Mucosa of rectum (tissue), 2 donors: ENCODE measurements around the gene DENND1B.

Experiments
- H3K27ac ChIP-seq, 2 donors: one replicate each; pipeline ENCODE4 v1.7.0; 2013; ENCODE audit warnings: inconsistent platforms in 2 of 2, low read depth in 2 of 2, low read length in 2 of 2
- H3K27me3 ChIP-seq, 2 donors: one replicate each; pipeline ENCODE4 v1.7.0; 2013; ENCODE audit warnings: low read length in 2 of 2; ENCODE audit not compliant: control insufficient read depth in 2 of 2, insufficient read depth in 2 of 2
- H3K36me3 ChIP-seq, 2 donors: one replicate each; pipeline ENCODE4 v1.7.0; 2013; ENCODE audit warnings: low read length in 2 of 2; ENCODE audit not compliant: control insufficient read depth in 2 of 2, insufficient read depth in 2 of 2
- H3K4me1 ChIP-seq, 2 donors: one replicate each; pipeline ENCODE4 v1.7.0; 2013; ENCODE audit warnings: low read length in 2 of 2, mild to moderate bottlenecking in 1 of 2; ENCODE audit not compliant: control insufficient read depth in 2 of 2, insufficient read depth in 2 of 2
- H3K4me3 ChIP-seq, 2 donors: one replicate each; pipeline ENCODE4 v1.7.0; 2013; ENCODE audit warnings: low read length in 2 of 2
- H3K9ac ChIP-seq, 2 donors: one replicate each; pipeline ENCODE4 v1.7.0; 2013; ENCODE audit warnings: low read length in 2 of 2, low read depth in 1 of 2, mild to moderate bottlenecking in 1 of 2
- H3K9me3 ChIP-seq, 2 donors: one replicate each; pipeline ENCODE4 v1.7.0; 2013; ENCODE audit warnings: low read length in 2 of 2; ENCODE audit not compliant: control insufficient read depth in 2 of 2
- donor health status: healthy.
- donor health status: Normal muscosa, but diverticular disease.

DENND1B gene

DNA sequence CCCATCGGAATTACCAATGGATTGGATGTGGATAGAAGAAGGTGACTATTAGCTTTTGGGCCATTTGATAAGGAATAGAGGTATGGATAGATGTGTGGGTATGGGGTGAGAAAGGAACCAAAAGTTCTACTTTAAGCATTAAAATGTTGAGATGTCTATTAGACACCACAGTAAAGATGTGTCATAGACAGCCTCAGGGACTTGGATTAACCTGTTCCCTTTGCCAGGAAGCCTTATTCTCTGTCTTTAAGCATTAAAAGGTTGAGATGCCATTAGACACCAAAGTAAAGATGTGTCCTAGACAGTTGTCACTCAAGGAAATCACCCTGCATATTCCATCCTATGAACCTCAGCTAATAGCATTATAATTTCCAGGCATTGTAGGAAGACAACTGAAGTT, 11.0 kb upstream of the DENND1B start:
- H3K4me3 ChIP-seq: no peak overlapping the region
- H3K36me3 ChIP-seq: no peaks in the 10 kb centered on the region
- H3K4me1 ChIP-seq: peaks cover 8 to 27% of the 10 kb centered on the region in 2 donors
- no peaks in the 10 kb centered on the region for H3K27me3 ChIP-seq
- no peak overlapping the region for H3K27ac ChIP-seq
- H3K9ac ChIP-seq: no peak overlapping the region
- H3K9me3 ChIP-seq: no peaks in the 10 kb centered on the region

DNA sequence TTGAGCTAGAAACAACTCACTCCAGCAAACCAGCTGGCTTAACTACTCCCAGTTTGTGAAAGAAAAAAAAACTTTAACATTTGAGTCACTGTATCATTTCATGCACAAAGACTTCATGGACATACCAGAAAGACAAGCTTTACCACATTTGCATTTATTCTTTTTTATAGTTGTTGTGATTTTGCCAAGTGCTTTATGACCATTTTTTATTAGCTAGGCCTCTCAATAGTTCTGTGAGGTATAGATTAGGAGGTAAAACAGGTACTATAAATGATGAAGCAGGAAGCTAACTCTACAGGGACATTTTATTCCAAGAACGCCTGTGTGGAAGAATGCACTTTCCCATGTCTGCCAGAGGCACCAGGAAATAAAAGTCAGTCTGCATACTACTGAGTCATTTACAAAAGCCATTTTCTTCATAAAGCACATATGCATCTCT, 8.2 kb upstream of the DENND1B start:
- H3K27ac ChIP-seq: peak overlapping the region; percentile 79 to 86
- H3K9ac ChIP-seq: peak overlapping the region in 1 of 2 donors; percentile 8
- no peaks in the 10 kb centered on the region for H3K36me3 ChIP-seq
- peaks cover 8 to 30% of the 10 kb centered on the region in 2 donors for H3K4me1 ChIP-seq
- peak overlapping the region in 1 of 2 donors; percentile 23 for H3K4me3 ChIP-seq
- H3K9me3 ChIP-seq: no peaks in the 10 kb centered on the region
- no peaks in the 10 kb centered on the region for H3K27me3 ChIP-seq

DNA sequence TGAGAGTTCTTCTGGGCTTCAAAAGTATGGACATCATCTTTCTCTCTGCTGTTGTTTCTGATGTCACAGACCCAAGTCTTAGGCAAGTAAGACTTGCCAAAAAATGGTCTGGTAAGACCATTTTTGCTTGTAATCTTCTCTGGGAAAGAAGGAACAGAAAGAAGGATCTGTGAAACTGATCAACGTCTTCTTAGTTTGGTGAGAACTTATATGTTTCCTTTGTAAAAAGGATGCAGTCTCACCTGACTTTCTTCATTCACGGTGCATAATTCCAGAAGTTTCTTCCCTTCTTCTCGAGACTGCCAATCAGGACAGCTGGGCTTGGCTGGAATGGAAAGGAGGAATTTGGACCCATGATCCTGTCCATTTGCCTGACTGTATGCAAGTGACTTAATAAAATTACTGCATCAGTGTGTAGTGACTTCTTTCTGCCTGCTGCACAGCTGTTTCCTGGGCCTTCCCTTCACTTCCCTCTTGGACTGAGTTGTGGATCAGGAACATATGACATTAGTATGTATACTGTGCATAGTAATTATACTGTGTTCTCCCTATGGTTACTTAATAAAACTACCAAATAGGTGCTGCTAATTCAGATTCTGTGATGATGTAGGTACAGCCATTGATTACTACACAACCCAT, 7.6 kb upstream of the DENND1B start:
- Histone ChIP-seq H3K4me1 (peaks cover 8 to 30% of the 10 kb centered on the region in 2 donors), H3K27ac (peak overlapping the region; percentile 79 to 86), H3K4me3 (peak overlapping the region; percentile 19 to 23), H3K36me3 (no peaks in the 10 kb centered on the region), H3K27me3 (no peaks in the 10 kb centered on the region), H3K9me3 (no peaks in the 10 kb centered on the region), H3K9ac (peak overlapping the region in 1 of 2 donors; percentile 18)

DNA sequence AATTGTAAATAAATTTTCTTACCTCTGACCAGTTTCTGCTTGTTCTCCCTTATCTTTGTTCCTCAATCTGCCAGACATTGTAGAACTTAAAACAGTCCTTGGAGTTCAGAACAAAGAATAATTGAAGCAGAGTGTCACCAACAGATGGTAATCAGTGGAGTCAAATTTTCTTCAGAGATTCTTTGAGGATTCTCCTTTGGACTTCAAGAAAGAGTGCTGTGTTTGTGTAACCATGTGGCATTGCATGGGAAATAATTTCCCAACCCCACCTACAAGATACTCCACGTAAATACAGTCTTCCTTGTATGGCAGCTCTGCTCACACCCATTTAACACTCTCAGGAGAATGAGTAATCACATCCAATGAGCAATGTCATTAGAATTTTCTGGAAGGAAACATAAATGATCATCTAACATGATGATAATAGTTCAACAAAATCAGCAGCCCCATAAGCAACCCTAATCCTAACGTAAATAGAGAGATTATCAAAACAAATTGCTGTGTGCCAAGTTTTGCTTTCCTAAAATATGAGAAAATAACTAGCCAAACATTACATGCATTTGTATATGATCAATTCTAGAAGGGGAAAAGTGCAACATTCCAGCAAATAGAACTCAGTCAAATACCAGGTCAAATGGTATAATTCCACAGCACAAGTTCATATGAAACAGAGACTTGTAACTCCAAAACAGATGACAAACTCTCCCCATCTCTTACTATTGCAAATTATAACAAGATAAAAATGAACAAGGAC, 6.9 kb upstream of the DENND1B start:
- no peaks in the 10 kb centered on the region for H3K27me3 ChIP-seq
- peak overlapping the region; percentile 79 to 86 for H3K27ac ChIP-seq
- no peaks in the 10 kb centered on the region for H3K9me3 ChIP-seq
- no peaks in the 10 kb centered on the region for H3K36me3 ChIP-seq
- peak overlapping the region in 1 of 2 donors; percentile 46 for H3K4me3 ChIP-seq
- H3K4me1 ChIP-seq: peaks cover 8 to 30% of the 10 kb centered on the region in 2 donors
- peak overlapping the region in 1 of 2 donors; percentile 11 for H3K9ac ChIP-seq

DNA sequence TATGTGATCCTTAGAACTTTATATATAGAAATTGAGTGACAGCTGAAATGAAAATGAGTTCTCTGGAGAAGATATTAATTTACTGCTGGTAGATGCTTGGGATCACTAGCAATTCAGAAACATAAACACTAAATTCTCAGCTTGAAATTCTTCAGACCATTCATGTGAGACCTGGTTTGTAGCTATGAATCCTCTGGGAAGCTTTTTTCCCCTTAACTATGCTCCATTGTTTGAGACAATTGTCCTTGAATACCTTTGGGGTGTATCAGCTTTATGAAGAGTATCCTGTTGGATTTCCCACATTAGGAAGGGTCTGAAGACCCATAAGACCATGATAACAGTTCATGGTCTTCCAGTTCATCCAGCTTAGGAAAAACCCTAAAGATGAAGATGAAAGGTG, 4.6 kb upstream of the DENND1B start:
- peaks cover 25 to 45% of the 10 kb centered on the region in 2 donors for H3K4me1 ChIP-seq
- no peak overlapping the region for H3K27ac ChIP-seq
- no peaks in the 10 kb centered on the region for H3K9me3 ChIP-seq
- no peak overlapping the region for H3K9ac ChIP-seq
- no peaks in the 10 kb centered on the region for H3K36me3 ChIP-seq
- no peak overlapping the region for H3K4me3 ChIP-seq
- no peaks in the 10 kb centered on the region for H3K27me3 ChIP-seq

DNA sequence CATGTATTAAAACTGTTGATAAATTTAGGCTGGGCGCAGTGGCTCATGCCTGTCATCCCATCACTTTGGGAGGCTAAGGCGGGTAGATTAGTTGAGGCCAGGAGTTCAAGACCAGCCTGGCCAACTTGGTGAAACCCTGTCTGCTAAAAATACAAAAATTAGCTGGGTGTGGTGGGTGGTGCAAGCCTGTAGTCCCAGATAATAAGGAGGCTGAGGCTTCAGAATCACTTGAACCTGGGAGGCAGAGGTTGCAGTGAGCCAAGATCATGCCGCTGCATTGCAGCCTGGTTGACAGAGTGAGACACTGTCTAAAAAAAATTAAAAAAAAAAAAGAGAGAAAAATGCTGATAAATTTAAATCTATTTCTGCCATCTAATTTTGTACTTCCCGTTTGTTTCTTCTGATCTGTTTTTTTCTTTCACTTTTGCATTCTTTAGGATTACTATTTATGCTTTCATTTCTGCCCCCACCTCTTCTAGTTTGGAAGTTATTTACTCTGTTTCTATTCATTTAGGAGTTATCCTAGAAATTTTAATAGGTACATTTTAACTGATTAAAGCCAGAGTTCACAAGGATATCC, 3.2 kb upstream of the DENND1B start:
- no peaks in the 10 kb centered on the region for H3K27me3 ChIP-seq
- no peak overlapping the region for H3K9ac ChIP-seq
- H3K36me3 ChIP-seq: no peaks in the 10 kb centered on the region
- peak overlapping the region in 1 of 2 donors; percentile 21 for H3K4me3 ChIP-seq
- H3K27ac ChIP-seq: no peak overlapping the region
- no peaks in the 10 kb centered on the region for H3K9me3 ChIP-seq
- peaks cover 21 to 35% of the 10 kb centered on the region in 2 donors for H3K4me1 ChIP-seq

DNA sequence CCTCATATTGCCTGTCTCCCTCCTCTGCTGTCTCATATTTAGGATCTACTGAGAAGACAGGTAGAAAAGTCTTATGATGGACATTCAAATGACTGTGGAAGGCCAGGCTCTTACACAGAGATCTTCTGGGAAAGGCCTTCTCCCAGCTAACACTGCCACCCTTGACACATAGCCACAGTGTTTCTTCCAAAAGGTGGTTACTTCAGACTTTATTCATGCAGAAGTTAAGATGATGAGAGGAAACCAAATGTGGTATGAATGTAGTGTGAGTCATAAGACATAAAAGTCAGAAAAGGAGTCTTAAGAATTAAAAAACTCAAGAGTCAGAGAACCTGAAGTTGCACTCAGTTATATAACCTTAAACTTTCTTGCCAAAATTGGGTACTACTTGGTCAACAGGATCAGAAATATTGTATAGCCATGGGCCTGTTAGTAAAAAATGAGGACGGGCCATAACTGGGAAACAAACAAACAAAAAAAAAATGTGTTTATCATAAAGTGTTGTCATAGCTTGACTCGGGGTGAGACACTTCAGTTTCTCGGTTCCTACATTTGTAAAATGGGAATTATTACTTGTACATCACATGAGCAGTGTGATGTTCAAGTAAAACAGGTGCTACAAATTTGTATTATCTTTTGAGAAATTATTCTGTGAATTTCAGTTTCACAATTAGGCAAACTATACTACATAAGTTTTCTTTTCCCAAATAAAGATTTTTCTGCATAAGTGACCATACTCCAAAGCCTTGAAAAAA, 1.2 kb upstream of the DENND1B start:
- H3K27ac ChIP-seq: peak overlapping the region; percentile 90 to 96
- no peaks in the 10 kb centered on the region for H3K36me3 ChIP-seq
- H3K9ac ChIP-seq: peak overlapping the region; percentile 82 to 94
- H3K27me3 ChIP-seq: no peaks in the 10 kb centered on the region
- H3K9me3 ChIP-seq: no peaks in the 10 kb centered on the region
- peaks cover 29 to 33% of the 10 kb centered on the region in 2 donors for H3K4me1 ChIP-seq
- peak overlapping the region in 1 of 2 donors; percentile 85 for H3K4me3 ChIP-seq

DNA sequence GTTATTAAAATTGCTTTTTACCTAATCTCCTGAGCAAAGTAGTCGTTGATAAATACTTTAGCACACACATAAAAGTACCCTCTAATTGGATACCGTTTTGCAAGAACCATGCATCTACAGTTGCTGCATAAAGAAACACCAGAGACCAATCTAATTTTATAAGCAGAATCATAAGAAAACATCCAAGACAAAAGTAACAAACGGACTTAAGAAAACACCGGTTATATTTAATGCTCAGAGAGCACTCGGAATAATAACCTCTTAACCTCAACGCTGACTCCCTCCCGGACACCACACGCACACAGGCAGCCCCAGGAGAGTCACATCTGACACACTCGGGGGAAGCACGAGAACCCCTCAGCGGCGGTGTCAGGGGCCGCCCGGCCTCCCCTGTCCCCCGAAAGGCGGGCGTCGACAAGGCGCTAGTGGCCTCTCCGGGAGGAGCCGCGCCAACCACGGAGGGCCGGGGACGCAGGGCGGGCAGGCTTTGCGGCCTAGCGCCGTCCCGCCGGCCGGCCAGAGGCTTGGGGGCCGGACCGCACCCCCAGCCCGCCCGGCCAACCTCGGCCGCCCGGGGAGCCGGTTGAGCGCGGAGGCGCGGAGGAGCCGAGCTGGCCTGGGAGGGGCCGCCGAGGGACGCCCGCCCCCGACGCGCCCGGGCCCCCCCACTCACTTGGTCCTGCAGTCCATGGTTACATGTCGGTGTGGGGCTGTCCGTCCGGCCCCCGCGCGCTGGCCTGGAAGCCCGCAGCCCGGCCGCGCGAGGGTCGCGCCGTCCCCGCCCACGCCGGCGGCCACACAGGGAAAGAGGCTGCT, 606 bp downstream of the DENND1B start:
- H3K4me1 ChIP-seq: peaks cover 32 to 40% of the 10 kb centered on the region in 2 donors

DNA sequence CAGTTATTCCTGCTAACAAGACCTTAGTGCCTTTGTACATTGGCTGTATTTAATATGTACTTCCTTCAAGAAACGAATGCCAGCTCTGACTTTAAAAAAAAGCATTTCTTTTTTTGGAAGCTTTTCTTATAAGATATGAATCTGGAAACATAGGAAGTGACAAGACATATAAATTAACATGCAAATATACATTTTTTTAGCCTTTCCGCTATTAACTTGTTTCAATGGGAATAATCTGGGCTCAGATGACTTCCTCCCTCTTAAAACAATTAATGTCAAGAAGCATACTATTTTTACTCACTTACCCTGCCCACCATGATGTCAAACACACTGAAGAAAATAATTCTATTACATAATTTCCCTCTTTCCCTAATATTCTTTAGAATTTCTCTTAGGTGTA, 1.4 kb downstream of the DENND1B start:
- H3K4me1 ChIP-seq: peaks cover 32 to 40% of the 10 kb centered on the region in 2 donors
- H3K27me3 ChIP-seq: no peaks in the 10 kb centered on the region
- no peaks in the 10 kb centered on the region for H3K9me3 ChIP-seq
- no peaks in the 10 kb centered on the region for H3K36me3 ChIP-seq
- peak overlapping the region; percentile 82 to 94 for H3K9ac ChIP-seq
- H3K27ac ChIP-seq: peak overlapping the region; percentile 90 to 96
- H3K4me3 ChIP-seq: peak overlapping the region; percentile 84 to 85

More for the DNA sequence above, 606 bp downstream of the DENND1B start:
- Histone ChIP-seq H3K27me3 (no peaks in the 10 kb centered on the region), H3K9ac (peak overlapping the region; percentile 82 to 94), H3K4me3 (peak overlapping the region; percentile 84 to 85), H3K27ac (peak overlapping the region; percentile 90 to 96), H3K9me3 (no peaks in the 10 kb centered on the region), H3K36me3 (no peaks in the 10 kb centered on the region)
